ENCODE data around the gene RSAD2.

Gene RSAD2

GRCh38 chr2:6838673-6839319, 38.8 kb upstream of the RSAD2 start:
- no peak for DNase-seq (ENCODE audit: extremely low read depth, low read depth)
- no peak for TF ChIP-seq CTCF (IDR thresholded peaks at IDR 0.05; ENCODE audit: low read depth, low read length)

- TF ChIP-seq CTCF (IDR thresholded peaks at IDR 0.05; ENCODE audit: low read depth, low read length) = no peak
- DNase-seq (ENCODE audit: extremely low read depth, low read depth) = no peak
These were observed 35.9 kb upstream of the RSAD2 start for GRCh38 chr2:6841537-6842287.

- TF ChIP-seq CTCF (IDR thresholded peaks at IDR 0.05; ENCODE audit: low read depth, low read length) = no peak
- no peak for DNase-seq (ENCODE audit: extremely low read depth, low read depth)
These were observed 32.3 kb upstream of the RSAD2 start for GRCh38 chr2:6845312-6845711.

GRCh38 chr2:6845903-6846302, 31.7 kb upstream of the RSAD2 start:
- no peak for TF ChIP-seq CTCF (IDR thresholded peaks at IDR 0.05; ENCODE audit: low read depth, low read length)
- no peak for DNase-seq (ENCODE audit: extremely low read depth, low read depth)

- no peak for TF ChIP-seq CTCF (IDR thresholded peaks at IDR 0.05; ENCODE audit: low read depth, low read length)
- DNase-seq (ENCODE audit: extremely low read depth, low read depth) = no peak
These were observed 31.0 kb upstream of the RSAD2 start for GRCh38 chr2:6846540-6846939.

DNA sequence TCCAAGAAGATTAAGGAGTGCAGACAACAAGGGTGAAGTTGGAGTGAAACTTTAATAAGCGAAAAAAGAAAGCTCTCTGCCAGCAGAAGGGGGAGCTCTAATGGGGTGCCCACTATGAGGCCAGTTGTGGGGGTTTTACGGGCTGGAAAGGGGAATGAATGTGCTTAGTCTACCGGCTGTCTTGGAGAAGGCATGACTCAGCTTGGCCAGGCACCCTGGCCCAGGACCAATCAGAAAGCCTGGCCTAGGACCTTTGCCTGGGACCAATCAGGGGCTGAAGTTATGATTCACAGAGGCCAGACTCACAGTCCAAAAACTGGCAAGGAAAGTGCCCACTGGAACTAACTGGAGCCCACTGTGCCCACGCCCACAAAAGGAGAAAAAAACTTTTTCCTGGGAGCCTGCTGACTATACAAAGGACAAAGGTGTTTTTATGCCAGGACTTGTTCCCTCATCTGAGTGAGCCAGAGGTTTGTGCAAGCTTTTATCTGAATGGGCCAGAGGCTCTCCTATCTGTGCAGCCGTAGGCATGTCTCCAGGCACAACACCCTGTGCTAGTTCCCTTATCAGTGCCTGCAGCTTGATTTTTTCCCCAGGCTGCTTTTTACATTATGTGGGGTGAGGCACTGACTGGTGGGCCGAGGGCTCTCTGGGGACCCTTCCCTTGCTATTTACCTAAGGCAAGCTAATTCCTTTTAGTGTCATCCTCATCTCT, 30.5 kb upstream of the RSAD2 start:
- DNase-seq (ENCODE audit: extremely low read depth, low read depth) = no peak
- TF ChIP-seq CTCF (IDR thresholded peaks at IDR 0.05; ENCODE audit: low read depth, low read length) = no peak

- DNase-seq (ENCODE audit: extremely low read depth, low read depth) = no peak
- no peak for TF ChIP-seq CTCF (IDR thresholded peaks at IDR 0.05; ENCODE audit: low read depth, low read length)
These were observed 25.4 kb upstream of the RSAD2 start for GRCh38 chr2:6852195-6852594.
